Endothelial cell (in vitro differentiated cells): Measurements from ENCODE around the gene IL17RB. TPM values are rescaled to one million over a fixed set of nuclear protein-coding genes. Genes with fewer than 3 reads are reported as not detected.

Source experiments
- DNase-seq: peaks from one replicate; pipeline ENCODE4 v3.0.0; 2021; ENCODE audit warnings: low spot score
- H3K27ac Mint-ChIP-seq: one replicate; pipeline ENCODE4 v1.8.0; 2021; ENCODE audit warnings: mixed read lengths, inconsistent platforms; ENCODE audit not compliant: unreplicated experiment
- H3K27me3 Mint-ChIP-seq: one replicate; pipeline ENCODE4 v1.8.0; 2021; ENCODE audit warnings: mild to moderate bottlenecking, moderate library complexity, mixed read lengths, inconsistent platforms; ENCODE audit not compliant: unreplicated experiment
- H3K36me3 Mint-ChIP-seq: one replicate; pipeline ENCODE4 v1.8.0; 2021; ENCODE audit warnings: mild to moderate bottlenecking, low read depth, mixed read lengths, inconsistent platforms; ENCODE audit not compliant: unreplicated experiment
- H3K4me1 Mint-ChIP-seq: one replicate; pipeline ENCODE4 v1.8.0; 2021; ENCODE audit warnings: mild to moderate bottlenecking, mixed read lengths, inconsistent platforms; ENCODE audit not compliant: unreplicated experiment
- H3K4me3 Mint-ChIP-seq: one replicate; pipeline ENCODE4 v1.8.0; 2021; ENCODE audit warnings: mild to moderate bottlenecking, mixed read lengths, inconsistent platforms; ENCODE audit not compliant: unreplicated experiment
- H3K9me3 Mint-ChIP-seq: one replicate; pipeline ENCODE4 v1.8.0; 2021; ENCODE audit warnings: mixed read lengths, inconsistent platforms; ENCODE audit not compliant: unreplicated experiment
- total RNA-seq: library from RNA; stranded (reverse); fragmentation: NEBNext Ultra II Directional; extraction: Animal tissue kit (Norgen Biotek cat#: 25700); gene quantifications from one replicate; pipeline ENCODE4 v1.2.1, GENCODE V29; 2021; ENCODE audit not compliant: unreplicated experiment
- TF ChIP-seq, protein P1 (sequence below): fragments of 200-600 bp; sonication (generic); IDR thresholded peaks from one replicate; pipeline ENCODE4 v1.5.0; 2021; ENCODE audit warnings: antibody characterized with exemption; ENCODE audit not compliant: unreplicated experiment

IL17RB gene
- total RNA-seq, 1 donor from 2014 or later: 0.33 TPM

DNA sequence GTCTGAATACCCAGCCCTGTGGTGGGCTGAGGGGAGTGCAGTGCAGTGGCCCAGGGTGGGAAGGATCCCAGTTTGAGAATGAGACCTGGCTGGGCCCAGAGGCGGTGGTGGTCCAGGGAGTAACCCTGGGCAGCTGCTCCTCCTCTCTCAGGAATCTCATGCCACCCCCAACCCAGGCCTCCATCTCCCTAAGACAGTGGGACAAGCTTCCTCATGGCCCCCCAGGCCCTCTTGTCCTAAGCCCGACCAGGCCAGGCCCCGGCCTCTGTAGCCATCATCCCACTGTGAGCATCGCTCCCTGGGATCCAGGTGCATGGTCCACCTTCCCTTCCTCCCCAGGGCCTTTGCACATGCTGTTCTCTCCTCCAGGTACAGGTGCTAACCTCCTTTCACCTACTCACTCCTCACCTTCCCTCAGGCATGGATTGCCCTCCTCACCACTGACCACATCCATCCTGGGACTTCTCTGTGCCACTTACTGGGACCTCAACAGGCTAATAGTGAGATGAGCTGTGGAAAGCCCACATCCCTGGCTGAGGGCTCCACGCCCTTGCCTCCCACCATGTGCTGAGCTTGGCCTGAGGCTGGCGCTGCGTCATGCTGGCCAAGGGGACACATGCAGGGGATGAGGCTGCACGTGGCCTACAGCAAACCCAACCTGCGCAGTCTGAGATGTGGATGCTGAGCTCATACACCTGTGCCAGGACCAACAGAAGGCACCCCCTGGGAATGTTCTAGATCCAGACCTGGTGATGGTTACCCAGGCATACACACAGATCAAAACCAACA lies 10.1 kb upstream of the IL17RB start:
- no peaks in the 10 kb centered on the region for H3K36me3 Mint-ChIP-seq
- no peaks in the 10 kb centered on the region for H3K27me3 Mint-ChIP-seq
- H3K4me1 Mint-ChIP-seq: no peaks in the 10 kb centered on the region
- H3K9me3 Mint-ChIP-seq: no peaks in the 10 kb centered on the region
- TF ChIP-seq, protein P1, sequence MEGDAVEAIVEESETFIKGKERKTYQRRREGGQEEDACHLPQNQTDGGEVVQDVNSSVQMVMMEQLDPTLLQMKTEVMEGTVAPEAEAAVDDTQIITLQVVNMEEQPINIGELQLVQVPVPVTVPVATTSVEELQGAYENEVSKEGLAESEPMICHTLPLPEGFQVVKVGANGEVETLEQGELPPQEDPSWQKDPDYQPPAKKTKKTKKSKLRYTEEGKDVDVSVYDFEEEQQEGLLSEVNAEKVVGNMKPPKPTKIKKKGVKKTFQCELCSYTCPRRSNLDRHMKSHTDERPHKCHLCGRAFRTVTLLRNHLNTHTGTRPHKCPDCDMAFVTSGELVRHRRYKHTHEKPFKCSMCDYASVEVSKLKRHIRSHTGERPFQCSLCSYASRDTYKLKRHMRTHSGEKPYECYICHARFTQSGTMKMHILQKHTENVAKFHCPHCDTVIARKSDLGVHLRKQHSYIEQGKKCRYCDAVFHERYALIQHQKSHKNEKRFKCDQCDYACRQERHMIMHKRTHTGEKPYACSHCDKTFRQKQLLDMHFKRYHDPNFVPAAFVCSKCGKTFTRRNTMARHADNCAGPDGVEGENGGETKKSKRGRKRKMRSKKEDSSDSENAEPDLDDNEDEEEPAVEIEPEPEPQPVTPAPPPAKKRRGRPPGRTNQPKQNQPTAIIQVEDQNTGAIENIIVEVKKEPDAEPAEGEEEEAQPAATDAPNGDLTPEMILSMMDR: no peak
- H3K4me3 Mint-ChIP-seq: no peak overlapping the region
- no peak overlapping the region for H3K27ac Mint-ChIP-seq
- no peak for DNase-seq

DNA sequence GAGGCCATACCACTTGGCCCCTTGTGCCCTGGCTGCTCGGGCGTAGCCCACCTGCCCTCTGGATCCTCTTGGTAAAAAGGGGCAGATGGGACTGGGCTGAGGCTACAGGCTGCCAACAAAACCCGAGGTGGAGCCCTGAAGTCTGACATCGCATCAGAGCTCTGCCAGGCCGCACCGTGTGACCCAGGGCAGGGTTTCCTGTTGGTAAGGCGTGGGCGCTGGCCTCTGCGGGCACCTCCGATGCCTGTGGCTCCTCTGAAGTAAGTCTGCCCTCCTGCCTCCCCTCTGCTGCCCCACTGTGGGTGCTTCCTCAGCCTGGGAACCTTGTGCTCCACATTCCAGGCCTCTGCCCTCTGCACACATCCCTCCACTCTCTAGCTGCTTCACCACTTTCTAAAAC lies 9.0 kb upstream of the IL17RB start:
- TF ChIP-seq, protein P1: no peak
- H3K36me3 Mint-ChIP-seq: no peaks in the 10 kb centered on the region
- no peaks in the 10 kb centered on the region for H3K9me3 Mint-ChIP-seq
- no peak for DNase-seq
- no peaks in the 10 kb centered on the region for H3K4me1 Mint-ChIP-seq
- peaks cover 2% of the 10 kb centered on the region for H3K27me3 Mint-ChIP-seq
- no peak overlapping the region for H3K27ac Mint-ChIP-seq
- no peak overlapping the region for H3K4me3 Mint-ChIP-seq

DNA sequence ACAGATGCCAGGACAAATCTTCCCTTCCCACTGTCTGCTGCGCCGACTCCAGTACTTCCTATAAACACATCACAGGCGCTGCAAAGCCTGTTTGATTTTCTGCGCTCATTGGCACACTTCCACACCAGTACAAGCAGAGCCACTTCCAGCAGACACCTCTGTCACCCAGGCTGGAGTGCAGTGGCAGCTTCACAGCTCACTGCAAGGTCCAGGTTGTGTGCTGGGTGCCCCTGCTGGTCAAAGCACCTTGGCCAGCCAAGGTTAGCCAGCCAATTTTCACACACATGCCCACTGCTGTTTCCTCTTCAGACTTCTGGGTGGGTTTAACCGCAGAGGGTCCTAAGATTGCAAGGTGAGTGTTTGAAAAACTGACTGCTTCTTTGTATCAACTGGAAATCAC lies 5.1 kb upstream of the IL17RB start:
- Mint-ChIP-seq H3K4me3 (no peak overlapping the region), H3K27me3 (peaks cover 8% of the 10 kb centered on the region), H3K36me3 (no peaks in the 10 kb centered on the region), H3K9me3 (no peaks in the 10 kb centered on the region), H3K4me1 (no peaks in the 10 kb centered on the region), H3K27ac (no peak overlapping the region)
- DNase-seq: no peak
- TF ChIP-seq, protein P1: no peak

DNA sequence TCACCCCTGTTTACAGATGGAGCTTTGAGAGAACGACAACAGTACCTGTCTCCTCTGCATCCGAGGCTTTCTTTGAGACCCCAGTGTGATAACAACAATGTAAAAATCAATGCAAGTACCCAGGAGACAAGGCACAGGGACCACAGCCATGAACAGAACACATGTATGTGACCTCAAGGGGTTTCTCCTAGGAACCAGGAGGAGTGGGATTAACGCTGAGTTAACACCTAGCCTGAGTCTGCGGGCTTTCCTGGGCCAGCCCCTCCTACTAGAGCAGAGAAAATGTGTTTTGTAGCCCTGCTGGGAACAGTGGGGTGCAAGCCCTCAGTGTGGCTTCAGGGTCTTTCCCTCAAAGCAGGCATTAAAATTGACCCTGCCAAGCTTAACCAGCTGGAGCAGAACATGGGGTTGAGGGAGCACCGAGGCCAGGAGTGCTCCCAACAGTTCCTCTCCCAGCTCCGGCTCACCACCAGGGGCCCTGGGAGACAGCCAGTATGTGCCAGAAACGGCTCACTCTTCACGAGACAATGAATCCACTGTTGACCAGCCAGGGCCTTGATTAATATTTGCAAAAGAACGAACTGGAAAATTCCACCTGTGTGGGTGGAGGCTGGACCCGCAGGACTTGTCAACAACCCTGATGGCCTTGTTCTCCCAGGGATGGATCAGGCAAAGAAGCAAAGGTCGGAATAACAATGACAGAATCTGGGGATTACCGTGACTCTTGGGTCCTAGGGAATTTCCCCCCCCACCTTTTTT lies 3.8 kb upstream of the IL17RB start:
- peaks cover 13% of the 10 kb centered on the region for H3K27me3 Mint-ChIP-seq
- H3K9me3 Mint-ChIP-seq: no peaks in the 10 kb centered on the region
- H3K36me3 Mint-ChIP-seq: no peaks in the 10 kb centered on the region
- peaks cover 3% of the 10 kb centered on the region for H3K4me1 Mint-ChIP-seq
- no peak for DNase-seq
- no peak overlapping the region for H3K4me3 Mint-ChIP-seq
- TF ChIP-seq, protein P1: no peak
- H3K27ac Mint-ChIP-seq: no peak overlapping the region
